Esophagus muscularis mucosa (tissue), 3 donors: ENCODE measurements around the gene C1orf174.

Experiments used
- POLR2AphosphoS5 ChIP-seq, 2 donors: sonication (generic); formaldehyde crosslinking; IDR thresholded peaks; one replicate each; pipeline ENCODE4 v1.6.1; 2017; ENCODE audit warnings: antibody characterized with exemption in 2 of 2
- TF ChIP-seq, protein P1 (sequence below), 3 experiments: fragments of 200-600 bp in 2 of 3; fragments of 450-650 bp in 1 of 3; sonication (generic) in 2 of 3; IDR thresholded peaks; one replicate each; pipeline ENCODE4 v1.5.1; 2017 to 2019; ENCODE audit warnings: antibody characterized with exemption in 3 of 3, mild to moderate bottlenecking in 2 of 3, moderate library complexity in 1 of 3

DNA sequence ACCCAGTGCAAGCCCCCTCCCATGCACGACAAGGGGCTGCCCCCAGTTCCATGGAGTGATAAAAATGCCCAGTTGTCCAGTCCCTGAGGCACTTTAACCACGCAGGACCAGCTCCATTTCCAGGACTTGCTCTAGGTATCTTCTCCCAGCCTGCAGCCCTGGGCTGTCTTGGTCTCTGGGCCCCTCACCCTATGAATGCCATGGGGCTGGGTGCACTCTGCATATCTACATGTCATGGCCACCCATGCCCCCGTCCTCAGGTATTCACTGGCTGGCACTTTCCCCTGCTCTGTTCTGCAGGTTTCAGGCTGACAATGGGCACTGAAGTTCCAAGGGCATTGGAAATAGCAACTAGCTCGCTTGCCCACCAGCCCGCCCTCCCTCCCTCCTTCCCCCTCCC lies 19.6 kb upstream of the C1orf174 start:
- TF ChIP-seq POLR2AphosphoS5 (IDR thresholded peaks at IDR 0.05) = no peak
- TF ChIP-seq, protein P1, sequence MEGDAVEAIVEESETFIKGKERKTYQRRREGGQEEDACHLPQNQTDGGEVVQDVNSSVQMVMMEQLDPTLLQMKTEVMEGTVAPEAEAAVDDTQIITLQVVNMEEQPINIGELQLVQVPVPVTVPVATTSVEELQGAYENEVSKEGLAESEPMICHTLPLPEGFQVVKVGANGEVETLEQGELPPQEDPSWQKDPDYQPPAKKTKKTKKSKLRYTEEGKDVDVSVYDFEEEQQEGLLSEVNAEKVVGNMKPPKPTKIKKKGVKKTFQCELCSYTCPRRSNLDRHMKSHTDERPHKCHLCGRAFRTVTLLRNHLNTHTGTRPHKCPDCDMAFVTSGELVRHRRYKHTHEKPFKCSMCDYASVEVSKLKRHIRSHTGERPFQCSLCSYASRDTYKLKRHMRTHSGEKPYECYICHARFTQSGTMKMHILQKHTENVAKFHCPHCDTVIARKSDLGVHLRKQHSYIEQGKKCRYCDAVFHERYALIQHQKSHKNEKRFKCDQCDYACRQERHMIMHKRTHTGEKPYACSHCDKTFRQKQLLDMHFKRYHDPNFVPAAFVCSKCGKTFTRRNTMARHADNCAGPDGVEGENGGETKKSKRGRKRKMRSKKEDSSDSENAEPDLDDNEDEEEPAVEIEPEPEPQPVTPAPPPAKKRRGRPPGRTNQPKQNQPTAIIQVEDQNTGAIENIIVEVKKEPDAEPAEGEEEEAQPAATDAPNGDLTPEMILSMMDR (IDR thresholded peaks at IDR 0.05) = no peak
